NCI-H510A treated with DMSO at 0.1 percent for 48 hours (cell line): ENCODE results near the gene TBX21.

Source experiments
- DNase-seq: peaks from one replicate; lab custom pipeline; 2025; lab: John Stamatoyannopoulos, UW

TBX21 gene

DNA sequence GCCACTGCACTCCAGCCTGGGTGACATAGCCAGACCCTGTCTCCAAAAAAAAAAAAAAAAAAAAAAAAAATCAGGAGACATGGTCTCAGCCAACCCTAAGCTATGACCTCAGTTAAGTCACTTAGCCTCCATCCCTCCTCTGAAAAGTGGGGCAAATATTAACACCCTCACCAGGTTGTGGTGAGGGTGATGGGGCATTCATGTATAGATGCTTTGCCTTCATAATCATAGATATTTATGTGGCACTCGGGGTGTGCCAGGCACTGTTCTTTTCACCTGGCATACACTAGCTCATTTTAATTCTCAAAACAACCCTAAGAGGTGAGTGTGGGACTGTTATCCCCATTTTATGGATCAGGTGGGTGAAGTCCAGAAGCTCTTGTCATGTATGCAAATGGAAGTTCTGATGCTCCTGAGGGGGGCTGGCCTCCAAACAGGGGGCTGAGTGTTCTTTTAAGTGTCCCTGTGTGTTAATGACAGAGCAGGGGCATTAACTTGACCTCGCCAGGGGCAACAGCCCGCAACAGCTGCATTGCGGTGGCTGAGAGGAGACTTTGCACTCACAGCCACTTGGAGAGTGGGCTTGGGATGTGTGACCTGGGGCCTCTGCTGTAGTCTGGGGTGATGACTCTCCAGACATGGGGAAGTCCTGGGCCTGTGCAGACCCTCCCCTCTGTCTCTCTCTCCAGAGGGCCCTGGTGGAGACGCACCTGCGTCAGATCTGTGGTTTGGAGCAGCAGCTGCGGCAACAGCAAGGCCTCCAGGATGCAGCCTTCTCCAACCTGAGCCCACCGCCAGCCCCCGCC is 34.9 kb upstream of the TBX21 start:
- DNase-seq, result no peak

DNA sequence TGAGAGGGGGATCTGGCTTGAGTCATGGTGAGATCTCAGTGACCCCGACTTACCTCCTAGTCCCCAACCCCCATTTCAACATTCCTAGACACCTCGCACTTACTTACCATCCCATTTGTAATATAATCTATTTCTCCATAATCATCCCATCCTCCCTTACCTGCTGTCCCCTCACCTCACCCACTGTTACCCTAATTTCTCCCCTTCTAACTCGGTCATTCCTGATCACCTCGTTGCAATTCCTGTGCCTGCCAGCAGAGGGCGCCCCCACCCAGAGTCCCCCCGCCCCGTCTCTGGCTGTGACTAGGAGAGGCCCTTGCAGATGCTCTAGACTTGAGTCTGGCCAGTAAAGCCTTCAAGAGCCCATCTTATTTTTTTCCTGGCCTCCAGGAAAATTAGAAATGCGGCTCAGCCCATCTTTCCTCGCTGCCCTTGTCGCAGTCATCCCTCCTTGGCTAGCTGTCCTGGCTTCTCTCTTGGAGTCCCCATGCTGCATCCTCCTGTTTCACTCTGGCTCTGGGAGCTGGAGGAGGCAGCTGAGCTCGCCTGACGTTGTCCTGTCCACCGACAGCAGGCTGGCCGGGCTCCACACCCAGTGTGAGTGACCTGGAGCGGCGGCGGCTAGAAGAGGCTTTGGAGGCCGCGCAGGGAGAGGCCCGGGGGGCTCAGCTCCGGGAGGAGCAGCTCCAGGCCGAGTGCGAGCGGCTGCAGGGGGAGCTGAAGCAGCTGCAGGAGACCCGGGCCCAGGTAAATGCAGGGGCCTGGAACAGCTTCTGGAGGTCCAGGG is 34.1 kb upstream of the TBX21 start:
- DNase-seq, result no peak

DNA sequence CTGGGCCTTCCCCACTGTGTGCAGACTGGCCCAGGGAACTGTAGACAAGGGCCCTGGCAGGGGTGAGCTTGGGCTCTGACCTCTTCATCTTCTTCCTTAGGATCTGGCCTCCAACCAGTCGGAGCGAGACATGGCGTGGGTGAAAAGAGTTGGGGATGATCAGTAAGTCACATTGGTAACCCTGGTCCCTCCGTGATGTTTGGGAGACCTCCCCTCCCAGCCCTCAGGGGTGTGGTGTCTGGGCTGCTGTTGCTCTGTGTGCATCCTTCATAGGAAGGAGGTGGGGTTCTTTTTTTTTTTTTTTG is 33.5 kb upstream of the TBX21 start:
- no peak for DNase-seq

DNA sequence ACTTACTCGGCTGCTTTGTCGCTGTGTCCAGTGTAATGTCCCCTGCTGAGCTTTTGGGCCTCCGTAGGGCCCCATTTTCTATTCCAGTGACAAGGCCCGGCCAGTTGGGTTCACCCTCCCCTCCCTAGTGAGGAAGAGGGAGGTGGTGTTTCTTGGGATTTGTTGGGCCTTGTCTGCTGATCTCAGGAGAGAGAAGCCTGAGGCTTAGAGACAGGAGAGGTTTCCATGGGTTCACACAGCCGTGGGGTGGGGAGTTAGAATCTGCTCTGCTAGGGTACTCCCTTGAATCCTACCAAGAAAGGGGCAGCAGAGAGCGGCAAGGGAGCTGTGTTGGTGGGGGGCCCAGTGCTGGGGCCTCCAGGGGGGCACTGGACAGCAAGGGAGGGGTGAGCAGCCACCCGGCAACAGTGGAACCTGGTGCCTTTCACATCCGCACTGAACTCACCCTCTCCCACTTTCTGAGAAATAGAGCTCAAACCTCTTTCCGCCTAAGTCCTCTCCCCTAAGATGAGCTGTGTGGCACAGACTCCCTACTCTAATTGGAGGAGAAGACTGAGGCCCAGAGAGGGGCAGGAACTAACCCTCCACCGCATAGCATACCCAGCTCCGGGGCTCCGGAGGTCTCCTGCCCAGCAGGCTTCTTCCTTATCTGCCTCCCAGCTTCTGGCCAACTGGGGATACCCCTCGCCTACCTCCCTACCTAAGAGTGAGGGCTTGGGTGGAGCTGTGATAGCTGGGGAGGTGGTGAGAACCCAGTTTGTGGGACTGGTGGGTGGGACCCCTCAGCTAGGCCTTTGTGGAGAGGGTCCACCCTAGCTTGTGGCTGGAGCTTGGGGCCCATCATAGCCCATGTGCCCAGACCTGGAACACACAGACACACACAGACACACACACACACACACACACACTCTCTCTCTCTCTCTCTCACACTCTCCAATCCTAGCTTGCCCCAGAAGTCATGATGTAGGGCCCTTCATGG is 32.3 kb upstream of the TBX21 start:
- DNase-seq, result no peak

DNA sequence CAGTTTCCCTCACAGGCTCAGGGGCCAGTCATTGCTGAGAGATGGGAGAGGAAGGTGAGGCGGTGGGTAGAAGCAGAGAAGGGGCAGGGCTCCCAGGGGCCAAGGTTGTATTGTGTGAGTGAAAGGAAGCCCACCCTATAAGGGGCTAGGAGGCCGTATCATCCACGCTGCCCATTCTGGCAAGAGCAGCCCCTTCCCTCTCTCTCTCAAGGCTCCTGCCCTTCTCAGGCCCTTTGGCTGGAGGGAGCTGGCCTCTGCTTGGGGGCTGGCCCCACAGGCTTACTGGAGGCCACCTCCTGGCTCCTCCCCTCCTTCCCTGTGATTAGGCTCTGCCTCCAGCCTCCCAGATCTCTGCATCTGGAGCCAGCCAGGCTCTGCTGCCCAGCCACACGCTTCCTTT is 31.4 kb upstream of the TBX21 start:
- no peak for DNase-seq

DNA sequence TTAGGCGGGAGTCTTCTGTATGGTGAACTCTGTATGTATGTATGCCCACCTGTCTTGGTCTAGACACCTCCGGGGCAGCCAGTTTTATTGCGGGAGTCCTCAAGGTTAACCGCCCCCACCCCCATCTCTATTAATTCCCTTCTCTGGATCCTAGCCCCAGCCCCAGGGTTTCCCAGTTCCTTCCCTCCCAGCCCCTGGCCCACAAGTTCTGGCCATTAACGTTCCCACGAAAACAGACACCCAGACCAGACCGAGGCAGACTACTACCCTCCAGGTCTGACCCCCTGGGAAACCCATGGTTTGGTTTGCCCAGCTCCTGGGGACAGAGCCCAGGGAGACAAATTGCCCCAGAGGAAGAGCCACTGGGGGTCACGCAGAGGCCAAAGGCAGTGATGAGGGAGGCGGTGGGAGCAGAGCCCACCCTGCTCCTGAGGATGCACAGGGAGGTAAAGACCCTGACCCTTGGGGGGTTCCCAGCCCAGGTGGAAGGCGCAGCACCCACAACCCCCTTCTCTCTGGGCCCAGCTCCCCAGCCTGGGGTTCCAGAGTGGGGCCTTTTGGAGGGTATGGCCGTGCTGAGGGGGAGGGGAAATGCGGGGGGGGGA is 30.5 kb upstream of the TBX21 start:
- no peak for DNase-seq

DNA sequence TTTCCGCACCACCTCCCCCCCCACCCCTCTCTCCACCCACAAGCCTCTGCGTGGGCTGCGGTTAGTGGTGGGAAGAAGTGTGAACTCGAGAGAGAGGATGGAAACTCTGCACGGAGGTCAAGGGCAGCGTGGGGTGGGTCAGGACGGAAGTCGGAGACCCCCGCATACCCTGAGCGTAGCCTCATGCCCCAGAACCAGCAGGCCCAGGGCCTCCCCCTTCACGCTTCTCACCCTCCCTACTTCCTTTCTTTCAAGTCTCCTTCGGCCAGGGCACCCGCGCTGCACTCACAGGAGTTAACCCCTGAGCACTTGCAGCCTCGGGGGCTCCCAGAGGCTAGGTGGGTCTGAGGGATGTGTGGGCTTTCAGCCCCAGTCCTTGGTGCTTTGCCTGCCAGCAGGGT is 29.8 kb upstream of the TBX21 start:
- no peak for DNase-seq

DNA sequence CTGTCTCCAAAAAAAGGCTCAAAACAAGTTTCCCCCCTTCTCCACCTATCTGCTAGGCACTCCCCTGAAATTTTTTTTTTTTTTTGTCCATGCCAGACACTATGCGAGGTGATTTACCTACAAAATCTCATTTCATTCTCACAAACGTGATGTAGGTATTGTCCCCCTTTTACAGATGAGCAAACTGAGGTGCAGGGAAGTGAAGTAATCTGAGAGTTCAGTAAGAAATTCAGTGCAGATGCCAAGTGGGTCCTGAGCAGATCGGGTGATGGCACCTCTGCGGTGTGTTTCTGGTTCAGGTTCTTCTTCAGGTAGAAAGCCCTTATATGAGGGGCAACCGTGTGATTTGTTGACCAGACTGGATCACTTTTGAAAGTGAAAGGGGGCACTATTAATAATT is 29.4 kb upstream of the TBX21 start:
- DNase-seq, result no peak

DNA sequence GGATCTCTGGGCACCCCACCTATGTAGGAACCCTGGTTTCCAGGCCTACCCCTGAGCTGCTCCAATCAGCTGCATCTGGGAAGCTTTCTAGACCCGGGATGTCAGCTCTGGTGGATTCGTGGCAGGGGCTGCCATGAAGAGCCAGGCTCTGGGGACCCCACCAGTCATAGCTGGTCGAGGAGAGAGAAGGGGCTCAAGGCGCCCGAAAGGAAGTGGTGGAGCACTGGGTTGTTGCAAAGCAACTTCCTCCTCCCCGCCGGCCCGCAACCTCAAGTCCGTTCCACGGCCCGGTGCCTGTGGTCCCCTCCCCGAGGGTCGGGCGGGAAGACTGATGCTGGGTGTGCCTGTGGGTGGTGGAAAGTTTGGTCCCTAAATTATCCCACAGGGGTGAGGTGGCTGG is 28.9 kb upstream of the TBX21 start:
- no peak for DNase-seq

DNA sequence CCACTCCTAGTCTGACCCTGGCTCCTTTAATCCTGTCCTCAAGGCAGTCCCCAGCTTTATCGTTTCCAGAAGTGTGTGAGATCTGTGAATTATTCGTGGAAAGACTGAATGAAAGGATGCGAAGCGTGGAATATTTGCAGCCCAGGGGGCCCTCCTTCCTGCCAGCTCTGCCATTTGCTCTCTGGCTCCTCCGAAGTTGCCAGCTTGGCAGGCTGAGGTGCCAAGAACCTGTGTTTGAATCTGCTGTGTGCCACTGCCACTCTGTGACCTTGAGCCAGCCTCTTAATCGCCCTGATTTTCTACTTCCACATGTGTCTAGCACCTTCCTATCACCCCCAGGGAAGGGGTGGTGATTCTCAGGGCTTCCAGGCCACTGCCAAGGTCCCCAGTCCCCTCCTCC is 28.3 kb upstream of the TBX21 start:
- DNase-seq, result no peak

DNA sequence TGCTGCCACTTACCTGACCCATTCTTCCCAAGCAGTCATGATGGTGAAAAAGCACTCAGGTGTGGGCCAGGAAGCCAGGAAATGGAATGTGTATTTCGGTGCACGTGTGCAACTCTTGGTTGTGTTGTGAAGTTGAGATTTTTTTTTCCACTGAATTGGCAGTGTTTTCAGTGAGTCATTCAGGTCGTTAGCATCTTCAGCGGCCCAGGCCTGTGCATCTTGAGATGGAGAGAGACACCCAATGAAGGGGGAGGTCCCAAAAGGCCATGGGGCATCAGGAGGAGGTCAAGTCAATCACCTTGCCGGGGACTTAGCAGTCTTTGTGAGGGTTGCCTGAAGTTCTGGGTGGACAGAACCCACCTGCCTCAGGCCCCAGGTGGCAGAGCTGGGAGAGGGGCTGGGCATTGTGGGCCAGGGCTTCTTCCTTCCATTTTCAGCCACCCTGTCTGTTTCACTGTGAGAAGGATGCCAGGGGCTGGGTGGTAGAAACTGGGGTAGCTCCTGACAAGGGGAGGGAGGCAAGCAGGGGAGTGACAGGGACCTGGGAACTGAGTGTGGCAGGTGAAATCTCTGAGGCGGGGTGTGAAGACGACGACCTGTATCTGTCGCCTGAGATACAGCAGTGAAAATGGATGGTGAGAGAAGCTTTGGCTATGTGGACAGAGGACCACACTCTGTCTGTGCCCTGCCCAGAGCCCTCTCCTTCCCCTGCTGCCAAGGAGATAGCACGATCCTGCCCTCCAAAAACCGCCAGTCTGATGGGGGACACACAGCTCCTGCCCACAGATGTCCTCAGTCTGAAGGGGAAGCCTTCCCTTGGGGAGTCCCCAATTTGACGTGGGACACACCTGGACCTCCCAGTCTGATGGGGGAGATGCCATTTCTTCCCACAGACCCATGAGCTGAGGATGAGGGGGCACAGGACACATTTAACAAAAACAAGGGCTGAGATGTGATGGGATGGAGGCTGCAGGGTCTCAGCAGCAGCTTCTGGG is 27.2 kb upstream of the TBX21 start:
- DNase-seq, result no peak

DNA sequence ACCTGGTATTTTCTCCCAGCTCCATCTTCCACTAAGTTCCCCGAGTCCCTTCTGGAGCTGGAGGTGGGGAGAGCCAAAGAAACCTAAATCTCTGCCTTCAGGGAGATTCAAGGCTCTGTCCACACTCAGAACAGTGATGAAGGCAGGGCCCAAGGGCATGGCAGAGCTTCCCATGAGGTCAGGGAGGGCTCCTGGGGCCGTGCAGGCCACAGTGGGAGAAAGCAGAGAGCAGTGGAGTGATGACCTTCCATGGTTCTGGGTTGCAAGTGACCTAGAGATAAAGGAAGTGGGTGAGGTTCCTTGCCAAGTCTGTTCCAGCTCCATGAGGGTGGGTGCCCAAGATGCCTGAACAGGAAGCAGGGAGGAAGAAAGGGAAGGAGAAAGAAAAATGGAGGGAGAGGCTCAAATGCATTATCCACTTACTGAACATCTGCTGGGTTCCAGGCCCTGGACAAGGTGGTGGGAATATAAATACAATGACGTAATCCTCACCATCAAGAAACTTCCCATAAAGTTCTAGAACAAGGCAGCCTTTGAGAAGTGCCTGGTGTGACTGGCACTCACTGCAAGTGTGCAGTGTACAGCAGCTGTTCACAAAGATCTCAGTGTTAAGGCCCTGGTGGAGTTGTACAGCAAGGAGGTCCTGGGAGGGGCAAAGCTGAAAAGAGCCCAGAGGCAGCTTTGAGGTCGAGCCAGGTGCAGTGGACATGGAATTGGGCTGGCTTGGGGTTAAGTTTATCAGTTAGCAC is 25.8 kb upstream of the TBX21 start:
- DNase-seq, result no peak

DNA sequence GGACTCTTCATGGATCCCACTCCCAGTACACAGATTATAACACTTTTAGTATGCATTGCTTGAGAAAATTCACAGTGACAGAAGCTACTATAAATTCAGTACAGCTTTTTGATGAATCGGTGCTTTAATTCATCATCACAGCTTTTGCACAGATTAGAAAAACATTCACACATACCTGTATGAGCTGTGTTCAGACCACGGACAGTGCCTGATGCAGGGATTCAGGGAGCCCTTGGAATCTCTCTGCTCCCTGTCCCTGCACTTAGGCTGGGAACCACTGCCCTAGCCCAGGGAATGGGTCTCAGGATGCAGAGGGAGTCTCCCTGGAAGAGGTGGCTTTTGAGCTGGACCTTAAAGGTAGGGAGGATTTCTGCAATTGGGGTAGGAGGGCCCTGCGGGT is 25.2 kb upstream of the TBX21 start:
- DNase-seq, result no peak

DNA sequence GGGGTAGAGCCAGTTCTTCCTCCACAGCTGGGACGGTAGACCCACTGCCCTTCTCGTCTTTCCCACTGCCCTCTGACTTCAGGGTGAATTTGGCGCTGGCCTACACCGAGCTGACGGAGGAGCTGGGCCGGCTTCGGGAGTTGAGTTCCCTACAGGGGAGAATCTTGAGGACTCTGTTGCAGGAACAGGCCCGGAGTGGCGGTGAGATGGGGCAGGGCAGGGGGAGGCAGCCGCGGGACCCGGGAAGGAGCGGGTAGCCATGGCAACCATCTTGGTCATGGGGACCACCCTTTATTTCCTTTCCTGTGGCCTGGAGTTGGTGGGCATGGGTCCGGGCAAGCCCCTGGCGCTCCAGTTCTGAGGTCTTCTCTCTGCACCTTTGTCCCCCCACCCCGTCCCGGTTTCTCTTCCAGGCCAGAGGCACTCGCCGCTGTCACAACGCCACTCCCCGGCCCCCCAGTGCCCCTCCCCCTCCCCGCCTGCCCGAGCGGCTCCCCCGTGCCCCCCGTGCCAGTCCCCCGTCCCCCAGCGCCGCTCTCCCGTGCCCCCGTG is 24.6 kb upstream of the TBX21 start:
- no peak for DNase-seq

DNA sequence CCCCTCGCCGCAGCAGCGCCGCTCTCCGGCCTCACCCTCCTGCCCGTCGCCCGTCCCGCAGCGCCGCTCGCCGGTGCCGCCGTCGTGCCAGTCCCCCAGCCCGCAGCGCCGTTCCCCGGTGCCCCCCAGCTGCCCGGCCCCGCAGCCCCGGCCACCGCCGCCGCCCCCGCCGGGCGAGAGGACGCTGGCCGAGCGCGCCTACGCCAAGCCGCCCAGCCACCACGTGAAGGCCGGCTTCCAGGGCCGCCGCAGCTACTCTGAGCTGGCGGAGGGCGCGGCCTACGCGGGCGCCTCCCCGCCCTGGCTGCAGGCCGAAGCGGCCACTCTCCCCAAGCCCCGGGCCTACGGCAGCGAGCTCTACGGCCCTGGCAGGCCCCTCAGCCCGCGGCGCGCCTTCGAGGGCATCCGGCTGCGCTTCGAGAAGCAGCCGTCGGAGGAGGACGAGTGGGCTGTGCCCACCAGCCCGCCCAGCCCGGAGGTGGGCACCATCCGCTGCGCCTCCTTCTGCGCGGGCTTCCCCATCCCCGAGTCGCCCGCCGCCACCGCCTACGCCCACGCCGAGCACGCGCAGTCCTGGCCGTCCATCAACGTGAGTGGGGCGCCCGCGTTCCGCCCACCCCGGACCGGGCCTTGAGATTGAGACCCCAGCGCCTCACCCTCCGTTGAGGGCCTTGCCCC is 24.0 kb upstream of the TBX21 start:
- DNase-seq, result no peak

DNA sequence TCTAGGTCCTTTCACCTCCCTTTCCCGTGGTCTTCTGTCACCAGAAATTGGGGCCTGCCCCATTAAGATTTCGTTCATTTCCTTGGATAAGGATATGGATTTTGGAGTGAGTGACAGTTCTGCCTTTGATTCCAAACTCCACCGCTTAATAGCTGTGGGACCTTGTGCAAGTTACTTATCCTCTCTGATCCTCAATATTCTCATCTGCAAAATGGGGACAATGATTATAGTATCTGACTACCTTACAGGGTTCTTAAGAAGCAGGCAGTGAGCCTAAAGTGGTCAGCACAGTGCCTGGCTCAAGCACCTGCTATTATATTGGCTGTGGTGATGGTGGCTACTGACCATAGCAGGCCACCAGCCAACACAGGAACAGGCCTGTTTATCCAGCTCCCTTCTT is 23.4 kb upstream of the TBX21 start:
- DNase-seq, result no peak

DNA sequence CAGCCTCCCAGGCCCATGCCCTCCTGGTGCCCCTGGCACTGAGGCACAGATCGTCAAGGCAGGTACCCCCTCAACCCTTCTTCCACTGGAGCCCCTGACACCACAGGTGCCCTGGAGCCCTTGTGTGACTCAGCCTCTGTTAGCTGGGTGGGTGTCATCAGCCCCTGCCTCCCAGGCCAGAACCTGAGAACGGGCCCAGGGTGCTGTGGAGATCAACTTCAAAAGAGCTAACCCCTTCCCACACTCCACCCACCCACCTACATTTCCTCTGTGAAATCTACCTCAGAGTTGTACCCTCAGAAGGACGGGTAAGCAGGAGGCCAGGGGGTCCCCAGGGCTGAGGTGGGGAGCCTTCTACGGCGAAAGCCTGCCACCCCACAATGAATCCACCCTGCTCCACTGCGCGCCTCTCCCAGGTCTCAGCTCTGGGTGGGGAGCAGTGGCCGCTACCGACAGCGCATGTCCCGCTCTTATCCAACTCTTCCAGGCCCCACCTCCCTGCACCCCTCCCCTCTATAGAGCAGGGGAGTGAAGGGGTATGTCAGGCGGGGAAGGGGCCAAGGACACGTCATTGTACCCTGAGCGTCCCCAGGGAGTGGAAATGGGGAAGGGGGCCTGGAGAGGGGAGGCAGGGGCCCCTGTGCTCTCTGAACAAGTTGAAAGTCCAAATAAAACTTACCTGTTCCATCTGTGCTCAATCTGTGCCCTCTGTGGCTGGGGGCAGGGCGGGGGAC is 21.5 kb upstream of the TBX21 start:
- DNase-seq, result no peak

DNA sequence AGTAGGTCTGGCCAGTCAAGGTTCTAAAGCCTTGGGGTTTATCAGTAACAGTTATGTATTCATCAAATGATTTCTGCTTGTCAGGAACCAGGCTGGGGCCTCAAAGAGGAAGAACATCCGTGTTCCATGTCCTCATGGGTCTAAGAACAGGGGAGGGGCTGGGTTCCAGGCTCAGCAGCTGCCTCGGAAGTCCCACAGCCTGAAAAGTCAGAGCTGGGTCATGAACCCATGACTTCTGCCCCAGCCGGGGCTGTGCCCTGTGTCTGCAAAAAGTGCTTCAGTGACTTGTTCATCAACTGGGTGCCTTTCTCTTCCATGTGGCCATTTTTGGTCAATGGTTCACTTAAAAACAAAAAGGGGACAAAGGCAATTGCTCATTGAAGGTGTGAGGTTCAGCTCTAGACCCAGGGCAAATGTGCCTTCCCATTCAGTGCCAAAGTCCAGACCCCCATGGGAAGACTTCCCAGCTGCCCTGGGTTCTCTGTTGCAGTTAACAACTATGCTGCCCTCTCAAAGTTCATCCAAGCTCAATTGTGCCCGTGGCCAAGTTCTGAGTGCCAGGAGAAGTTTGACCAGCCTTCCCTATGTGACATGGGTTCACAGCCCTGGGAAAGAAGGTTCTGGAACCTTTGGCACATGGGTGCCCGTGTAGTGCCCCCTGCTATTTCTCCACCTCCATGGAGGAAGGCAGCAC is 20.6 kb upstream of the TBX21 start:
- no peak for DNase-seq
